Neural progenitor cell (in vitro differentiated cells): Measurements from ENCODE around the gene EREG. TPM values are rescaled to one million over a fixed set of nuclear protein-coding genes. Genes with fewer than 3 reads are reported as not detected.

Source experiments
- DNase-seq: peaks from one replicate; pipeline ENCODE4 v3.0.0-alpha.2; 2016; ENCODE audit warnings: low spot score
- H2AFZ ChIP-seq: fragments of 200-600 bp; sonication (generic); replicated peaks from 2 replicates; pipeline ENCODE4 v1.6.1; 2016; ENCODE audit warnings: antibody characterized with exemption
- H3F3A ChIP-seq: fragments of 200-600 bp; sonication (generic); 2 replicates; pipeline ENCODE4 v1.6.1; 2016; ENCODE audit warnings: antibody characterized with exemption, low read depth
- H3K27ac ChIP-seq: fragments of 200-600 bp; sonication (generic); 2 replicates; pipeline ENCODE4 v1.5.1; 2016; ENCODE audit warnings: mild to moderate bottlenecking
- H3K27me3 ChIP-seq: fragments of 200-600 bp; sonication (generic); 2 replicates; pipeline ENCODE4 v1.6.1; 2016; ENCODE audit warnings: mild to moderate bottlenecking, moderate library complexity
- H3K36me3 ChIP-seq: fragments of 200-600 bp; sonication (generic); 2 replicates; pipeline ENCODE4 v1.5.1; 2016
- H3K4me1 ChIP-seq: fragments of 200-600 bp; sonication (generic); 2 replicates; pipeline ENCODE4 v1.6.1; 2016; ENCODE audit warnings: mixed run types
- H3K4me2 ChIP-seq: fragments of 200-600 bp; sonication (generic); 2 replicates; pipeline ENCODE4 v1.6.1; 2016
- H3K4me3 ChIP-seq: fragments of 200-600 bp; sonication (generic); 2 replicates; pipeline ENCODE4 v1.5.1; 2016
- H3K79me2 ChIP-seq: fragments of 200-600 bp; sonication (generic); 2 replicates; pipeline ENCODE4 v1.6.1; 2016; ENCODE audit warnings: low read depth
- H3K9ac ChIP-seq: fragments of 200-600 bp; sonication (generic); 2 replicates; pipeline ENCODE4 v1.6.1; 2016
- H3K9me3 ChIP-seq: fragments of 200-600 bp; sonication (generic); 2 replicates; pipeline ENCODE4 v1.5.1; 2016; ENCODE audit warnings: low read depth
- H4K20me1 ChIP-seq: fragments of 200-600 bp; sonication (generic); 2 replicates; pipeline ENCODE4 v1.6.1; 2016; ENCODE audit warnings: low read depth
- H3K27ac Mint-ChIP-seq: 3 replicates; pipeline ENCODE4 v1.8.0; 2021; ENCODE audit warnings: mixed read lengths
- H3K27me3 Mint-ChIP-seq: 2 replicates; pipeline ENCODE4 v1.8.0; 2022; ENCODE audit warnings: low read depth, mild to moderate bottlenecking, inconsistent platforms, moderate library complexity, mixed read lengths; ENCODE audit not compliant: insufficient read depth
- H3K36me3 Mint-ChIP-seq: 3 replicates; pipeline ENCODE4 v1.8.0; 2021; ENCODE audit warnings: mixed read lengths
- H3K4me1 Mint-ChIP-seq: 3 replicates; pipeline ENCODE4 v1.8.0; 2021; ENCODE audit warnings: mixed read lengths
- H3K4me3 Mint-ChIP-seq: 3 replicates; pipeline ENCODE4 v1.8.0; 2021; ENCODE audit warnings: mild to moderate bottlenecking, moderate library complexity, mixed read lengths
- H3K9me3 Mint-ChIP-seq: 3 replicates; pipeline ENCODE4 v1.8.0; 2020; ENCODE audit warnings: mixed read lengths
- CTCF ChIP-seq: fragments of 200-600 bp; sonication (generic); IDR thresholded peaks from 2 replicates; pipeline ENCODE4 v1.5.1; 2017; ENCODE audit warnings: antibody characterized with exemption, mild to moderate bottlenecking
- EZH2 ChIP-seq: fragments of 200-600 bp; sonication (generic); IDR thresholded peaks from 2 replicates; pipeline ENCODE4 v1.6.1; 2017; ENCODE audit warnings: antibody characterized with exemption, mild to moderate bottlenecking, moderate library complexity
- EZH2phosphoT487 ChIP-seq: fragments of 200-600 bp; sonication (generic); IDR thresholded peaks from 2 replicates; pipeline ENCODE4 v1.6.1; 2017; ENCODE audit warnings: antibody characterized with exemption
- total RNA-seq: library from RNA; depleted of rRNA; stranded (reverse); fragments of >200 nt; gene quantifications from 2 replicates; pipeline ENCODE4 v1.2.3, GENCODE V29; 2015; ENCODE audit warnings: low replicate concordance

The EREG gene
- total RNA-seq, 1 donor from 2014 or later: not detected

GRCh38 chr4:74414149-74414809, 49.3 kb downstream of the EREG start:
- Histone ChIP-seq H3K9me3 (no peaks in the 10 kb centered on the region), H3K4me3 (no peak overlapping the region), H3F3A (no peaks in the 10 kb centered on the region), H3K27me3 (no peaks in the 10 kb centered on the region), H3K4me2 (no peak overlapping the region), H3K27ac (no peak overlapping the region), H3K9ac (no peak overlapping the region), H3K4me1 (no peaks in the 10 kb centered on the region), H4K20me1 (no peaks in the 10 kb centered on the region), H2AFZ (no peak overlapping the region), H3K79me2 (no peaks in the 10 kb centered on the region), H3K36me3 (no peaks in the 10 kb centered on the region)
- H3K4me1 Mint-ChIP-seq: no peaks in the 10 kb centered on the region
- no peaks in the 10 kb centered on the region for H3K36me3 Mint-ChIP-seq
- TF ChIP-seq EZH2 (no peak), CTCF (no peak), EZH2phosphoT487 (no peak)
- no peak for DNase-seq
- no peaks in the 10 kb centered on the region for H3K9me3 Mint-ChIP-seq
- no peaks in the 10 kb centered on the region for H3K27me3 Mint-ChIP-seq
- H3K4me3 Mint-ChIP-seq: no peak overlapping the region
- H3K27ac Mint-ChIP-seq: no peak overlapping the region

- no peak overlapping the region for H3K4me2 ChIP-seq
- no peaks in the 10 kb centered on the region for H3F3A ChIP-seq
- TF ChIP-seq EZH2 (no peak), CTCF (no peak), EZH2phosphoT487 (no peak)
- Mint-ChIP-seq H3K27ac (no peak overlapping the region), H3K4me3 (no peak overlapping the region), H3K36me3 (no peaks in the 10 kb centered on the region), H3K27me3 (no peaks in the 10 kb centered on the region), H3K4me1 (no peaks in the 10 kb centered on the region), H3K9me3 (no peaks in the 10 kb centered on the region)
- H3K27me3 ChIP-seq: no peaks in the 10 kb centered on the region
- no peak overlapping the region for H3K4me3 ChIP-seq
- H4K20me1 ChIP-seq: no peaks in the 10 kb centered on the region
- no peak for DNase-seq
- no peaks in the 10 kb centered on the region for H3K4me1 ChIP-seq
- no peak overlapping the region for H3K9ac ChIP-seq
- no peaks in the 10 kb centered on the region for H3K9me3 ChIP-seq
- no peak overlapping the region for H3K27ac ChIP-seq
- no peaks in the 10 kb centered on the region for H3K36me3 ChIP-seq
- H3K79me2 ChIP-seq: no peaks in the 10 kb centered on the region
- no peak overlapping the region for H2AFZ ChIP-seq
Observed at GRCh38 chr4:74415602-74416300, 50.8 kb downstream of the EREG start.

GRCh38 chr4:74418063-74418670, 53.2 kb downstream of the EREG start:
- Mint-ChIP-seq H3K4me1 (no peaks in the 10 kb centered on the region), H3K9me3 (no peaks in the 10 kb centered on the region), H3K27ac (no peak overlapping the region), H3K27me3 (no peaks in the 10 kb centered on the region), H3K36me3 (no peaks in the 10 kb centered on the region), H3K4me3 (no peak overlapping the region)
- TF ChIP-seq EZH2phosphoT487 (no peak), EZH2 (no peak), CTCF (no peak)
- H3K4me1 ChIP-seq: no peaks in the 10 kb centered on the region
- DNase-seq: no peak
- no peak overlapping the region for H3K9ac ChIP-seq
- no peaks in the 10 kb centered on the region for H3F3A ChIP-seq
- no peaks in the 10 kb centered on the region for H3K79me2 ChIP-seq
- H4K20me1 ChIP-seq: no peaks in the 10 kb centered on the region
- H3K27ac ChIP-seq: no peak overlapping the region
- H3K36me3 ChIP-seq: no peaks in the 10 kb centered on the region
- no peak overlapping the region for H3K4me3 ChIP-seq
- no peak overlapping the region for H3K4me2 ChIP-seq
- H2AFZ ChIP-seq: no peak overlapping the region
- no peaks in the 10 kb centered on the region for H3K9me3 ChIP-seq
- H3K27me3 ChIP-seq: no peaks in the 10 kb centered on the region
